Measurements from ENCODE around the gene SUGCT. TPM values are rescaled to one million over a fixed set of nuclear protein-coding genes. Genes with fewer than 3 reads are reported as not detected.

SUGCT gene
- polyA plus RNA-seq, 12 donors: 2.0 to 42.9 (median 2.8) TPM; not detected in 1

- no peak for DNase-seq
These were observed 637.3 kb downstream of the SUGCT start for GRCh38 chr7:40772096-40772495.

- no peak for DNase-seq
These were observed 638.9 kb downstream of the SUGCT start for GRCh38 chr7:40773656-40774055.

DNA sequence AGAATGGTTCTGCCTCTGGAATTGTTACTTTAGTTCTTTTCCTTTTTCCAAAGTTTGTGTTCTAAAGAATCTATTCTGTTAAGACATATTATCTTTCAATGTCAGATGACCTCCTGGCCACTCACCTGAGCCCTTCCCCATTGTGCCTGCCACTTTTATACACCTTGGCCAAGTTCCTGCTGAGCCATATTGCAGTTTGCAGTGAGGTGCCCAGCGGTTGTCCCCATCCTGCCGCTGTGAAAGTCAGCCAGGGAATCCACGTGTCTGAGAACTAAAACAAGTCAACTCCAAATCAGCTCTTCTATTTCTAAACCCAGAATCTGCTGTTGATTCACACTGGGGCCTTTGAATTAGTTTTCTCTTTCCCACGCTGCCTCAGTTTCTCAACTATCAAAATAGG lies 641.1 kb downstream of the SUGCT start:
- no peak for DNase-seq

DNA sequence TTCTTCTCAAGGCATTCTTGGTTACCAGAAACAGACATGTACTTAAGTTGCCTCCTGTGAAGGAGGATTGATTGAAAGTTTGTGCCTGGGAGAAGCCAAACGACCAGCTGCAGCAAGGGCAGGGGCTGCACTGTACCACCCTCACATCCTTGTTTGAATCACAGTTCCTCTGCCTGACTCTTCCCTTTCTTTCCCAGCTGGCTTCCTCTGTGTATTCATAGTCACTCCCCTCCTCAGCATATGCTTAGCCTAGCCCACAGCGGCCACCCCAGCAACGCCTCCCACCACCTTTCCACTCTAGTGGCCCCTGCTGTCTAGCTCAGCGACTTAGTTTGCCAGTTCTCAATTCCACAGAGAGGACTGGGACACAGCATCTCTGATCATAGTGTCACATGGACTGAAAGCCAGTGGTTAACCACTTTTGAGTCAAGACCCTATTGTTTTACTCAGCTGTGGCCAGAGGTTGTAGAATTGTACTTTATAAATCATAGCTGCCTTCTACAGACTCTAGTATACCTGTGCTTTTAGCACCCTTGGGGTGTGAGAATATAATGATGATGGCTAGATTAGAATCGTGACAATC lies 643.0 kb downstream of the SUGCT start:
- no peak for DNase-seq

DNA sequence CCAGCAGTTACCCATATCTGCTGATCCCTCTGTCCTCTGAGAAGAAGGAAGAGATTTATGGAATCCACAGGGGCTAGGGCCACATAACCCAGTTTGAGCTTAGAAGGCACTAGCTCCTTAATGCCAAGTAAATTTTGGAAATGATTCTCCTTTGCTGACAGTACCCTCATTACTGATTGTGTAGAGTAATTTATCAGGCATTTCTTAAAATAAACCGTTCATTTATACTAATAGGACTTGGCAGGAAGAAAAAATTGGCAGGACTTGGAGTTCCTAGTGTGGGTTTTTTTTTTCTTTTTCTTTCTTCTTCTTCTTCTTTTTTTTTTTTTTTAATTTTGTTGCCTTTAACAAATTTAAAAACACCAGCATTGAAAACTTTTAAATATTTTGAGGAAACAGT lies 645.7 kb downstream of the SUGCT start:
- no peak for DNase-seq

DNA sequence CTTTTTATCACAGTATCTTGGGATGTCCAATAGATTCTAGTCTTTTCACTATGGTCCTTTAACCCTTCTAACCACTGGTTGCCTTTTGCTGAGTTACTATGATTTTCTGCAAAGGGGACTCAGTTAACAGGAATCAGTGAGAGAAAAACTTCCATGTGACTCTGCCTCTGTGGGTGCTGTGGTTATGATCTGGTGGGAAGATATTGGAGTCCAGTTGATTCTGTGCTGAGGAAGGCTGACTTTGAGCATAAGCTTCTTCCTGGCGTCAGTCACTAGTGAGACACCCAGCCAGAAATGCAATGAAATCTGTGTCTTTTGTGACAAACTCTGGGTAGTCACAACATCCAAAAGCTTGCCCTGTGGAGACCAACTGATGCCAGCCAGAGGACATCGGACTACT lies 648.0 kb downstream of the SUGCT start:
- no peak for DNase-seq

DNA sequence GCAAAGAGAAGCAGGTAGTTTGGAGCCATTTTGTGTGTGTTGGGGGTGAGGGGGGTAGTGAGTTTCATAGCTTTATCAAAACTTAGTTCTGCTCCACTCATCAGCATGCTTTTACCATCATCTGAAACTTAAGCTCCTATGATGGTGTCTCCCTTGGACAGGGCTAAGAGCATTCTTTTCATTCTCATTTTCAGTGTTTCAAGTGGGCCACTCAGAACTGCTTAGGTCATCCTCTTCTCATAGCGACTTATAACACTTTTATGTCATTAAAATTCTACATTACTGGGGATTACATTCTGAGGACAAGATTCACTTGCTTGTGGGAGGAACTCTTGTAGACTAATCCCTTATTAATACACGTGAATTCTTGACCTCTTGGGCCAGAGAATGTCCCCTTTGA lies 649.4 kb downstream of the SUGCT start:
- no peak for DNase-seq

- no peak for DNase-seq
These were observed 652.1 kb downstream of the SUGCT start for GRCh38 chr7:40786909-40787308.

- no peak for DNase-seq
These were observed 658.3 kb downstream of the SUGCT start for GRCh38 chr7:40793132-40793531.

DNA sequence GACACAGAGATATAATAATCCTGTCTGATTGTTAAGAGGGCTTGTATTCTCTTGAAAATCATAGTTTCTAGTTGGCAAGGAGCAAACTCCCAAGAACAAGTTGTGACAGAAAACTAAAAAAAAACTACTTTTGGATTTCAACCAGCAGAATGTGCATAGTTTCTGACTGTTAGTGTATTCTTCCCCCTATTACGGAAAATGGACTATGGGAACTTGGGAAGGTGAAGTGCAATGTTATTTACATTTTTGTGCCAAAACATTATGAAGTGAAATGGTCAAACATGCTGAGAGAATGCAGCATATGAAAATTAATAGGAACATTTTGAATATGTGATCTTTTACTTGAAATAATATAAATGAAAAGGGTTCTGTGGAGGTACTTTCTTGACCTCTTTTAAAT lies 660.8 kb downstream of the SUGCT start:
- no peak for DNase-seq

- no peak for DNase-seq
These were observed 661.9 kb downstream of the SUGCT start for GRCh38 chr7:40796723-40797122.

- no peak for DNase-seq
These were observed 663.8 kb downstream of the SUGCT start for GRCh38 chr7:40798613-40799012.

- DNase-seq: no peak
These were observed 664.9 kb downstream of the SUGCT start for GRCh38 chr7:40799493-40800403.

DNA sequence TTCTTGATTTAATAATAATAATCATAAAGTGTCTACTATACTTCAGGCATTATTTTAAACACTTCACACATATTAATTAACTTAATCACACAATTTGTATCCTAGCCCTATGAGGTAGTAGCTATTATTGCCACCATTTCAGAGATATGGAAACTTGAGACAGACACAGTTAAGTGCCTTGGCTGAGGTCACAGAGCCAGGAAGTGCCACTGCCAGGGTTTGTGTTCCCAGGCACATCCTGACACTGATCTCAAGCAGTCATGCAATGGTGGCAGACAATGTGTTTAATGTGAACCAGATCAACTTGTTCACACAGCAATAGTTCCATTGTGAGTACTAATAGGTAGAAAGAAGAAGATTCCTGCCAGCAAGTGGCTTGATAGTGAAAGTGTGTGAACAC lies 666.0 kb downstream of the SUGCT start:
- DNase-seq: no peak

- DNase-seq: no peak
These were observed 667.7 kb downstream of the SUGCT start for GRCh38 chr7:40802497-40802896.

- DNase-seq: no peak
These were observed 669.8 kb downstream of the SUGCT start for GRCh38 chr7:40804477-40805215.

GRCh38 chr7:40805361-40805760 lies 670.6 kb downstream of the SUGCT start:
- no peak for DNase-seq

- DNase-seq: no peak
These were observed 673.7 kb downstream of the SUGCT start for GRCh38 chr7:40808378-40808942.

GRCh38 chr7:40810274-40810673 lies 675.5 kb downstream of the SUGCT start:
- no peak for DNase-seq

DNA sequence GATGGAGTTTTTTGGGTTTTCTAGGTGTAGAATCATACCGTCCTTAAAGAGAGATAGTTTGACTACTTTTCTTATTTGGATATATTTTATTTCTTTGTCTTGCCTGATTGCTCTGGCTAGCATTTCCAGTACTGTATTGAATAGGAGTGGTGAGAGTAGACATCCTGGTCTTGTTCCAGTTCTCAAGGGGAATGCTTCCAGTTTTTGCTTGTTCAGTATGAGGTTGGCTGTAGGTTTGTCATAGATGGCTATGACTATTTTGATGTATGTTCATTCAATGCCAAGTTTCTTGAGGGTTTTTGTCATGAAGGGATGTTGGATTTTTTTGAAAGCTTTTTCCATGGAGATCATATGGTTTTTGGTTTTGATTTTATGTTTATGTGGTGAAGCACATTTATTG lies 676.9 kb downstream of the SUGCT start:
- no peak for DNase-seq

DNA sequence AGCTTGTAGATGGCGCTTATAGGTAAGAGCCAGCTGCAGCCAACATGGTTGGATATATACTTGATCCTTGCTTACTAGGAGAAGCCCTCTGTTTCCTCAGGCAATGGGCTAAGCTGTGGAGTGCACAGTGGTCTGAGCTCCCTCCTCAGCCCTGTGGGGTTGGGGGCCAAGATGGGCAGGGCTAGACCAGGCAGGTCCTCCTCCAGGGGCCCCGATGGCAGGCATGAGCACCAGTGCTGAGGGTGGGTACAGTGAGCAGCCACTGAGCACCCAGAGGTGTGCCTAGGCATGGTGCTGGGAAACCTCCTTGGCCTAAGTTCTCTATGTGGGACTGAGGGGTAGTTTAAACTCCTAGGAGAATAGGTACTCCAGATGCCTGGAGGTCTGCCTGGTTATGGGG lies 680.2 kb downstream of the SUGCT start:
- no peak for DNase-seq

- no peak for DNase-seq
These were observed 680.7 kb downstream of the SUGCT start for GRCh38 chr7:40815512-40815911.
